ENCODE measurements around the gene KNCN.
A peak's percentile ranks its signal among the peaks of the same experiment; 100 is the strongest.

The KNCN gene

GRCh38 chr1:46539972-46540371 is 11.5 kb downstream of the KNCN start:
- DNase-seq: no peak

GRCh38 chr1:46538147-46538546 is 13.3 kb downstream of the KNCN start:
- DNase-seq: no peak

DNA sequence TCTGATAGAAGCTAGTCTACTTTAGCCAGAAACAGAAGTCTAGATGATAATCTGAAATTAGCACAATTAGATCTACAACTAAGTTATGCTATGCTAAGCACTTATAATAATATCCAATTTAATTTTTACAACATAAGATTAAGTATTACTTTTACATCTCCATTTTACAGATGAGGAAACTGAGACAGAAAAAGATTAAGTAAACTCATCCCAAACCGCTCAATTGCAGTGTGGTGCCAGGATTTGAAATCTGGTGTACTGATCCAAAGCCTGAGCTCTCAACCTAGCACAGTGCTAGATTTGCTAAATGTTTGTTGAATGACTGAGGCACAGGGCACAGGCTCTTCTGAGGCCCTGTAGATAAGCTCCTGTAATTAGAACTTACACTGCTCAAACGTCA is 13.8 kb downstream of the KNCN start:
- no peak for DNase-seq

GRCh38 chr1:46536527-46536926 is 14.9 kb downstream of the KNCN start:
- no peak for DNase-seq

DNA sequence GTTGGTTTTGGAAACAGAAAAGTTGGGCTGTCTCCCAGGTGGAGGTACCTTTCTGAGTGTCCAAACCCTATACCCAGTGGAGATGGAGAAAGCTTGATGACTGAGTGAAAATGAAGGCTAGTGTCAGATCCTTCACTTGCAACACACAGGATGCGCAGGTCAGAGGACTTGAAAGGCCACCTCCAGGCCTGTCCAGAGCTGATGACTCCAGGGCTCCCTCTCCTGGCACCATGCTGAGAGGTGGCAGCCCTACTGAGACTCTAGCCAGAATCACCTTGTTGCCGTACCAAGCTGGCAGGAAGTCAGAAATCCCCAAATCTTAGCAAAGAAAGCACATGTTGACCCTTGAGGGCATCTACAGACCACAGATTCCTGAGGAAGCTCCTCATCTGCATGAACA is 16.4 kb downstream of the KNCN start:
- no peak for DNase-seq

- DNase-seq: peak; percentile 58
These were observed 18.1 kb downstream of the KNCN start for GRCh38 chr1:46533179-46533864.

GRCh38 chr1:46532498-46533178 is 18.8 kb downstream of the KNCN start:
- peak; percentile 64 for DNase-seq

GRCh38 chr1:46532095-46532494 is 19.4 kb downstream of the KNCN start:
- no peak for DNase-seq

DNA sequence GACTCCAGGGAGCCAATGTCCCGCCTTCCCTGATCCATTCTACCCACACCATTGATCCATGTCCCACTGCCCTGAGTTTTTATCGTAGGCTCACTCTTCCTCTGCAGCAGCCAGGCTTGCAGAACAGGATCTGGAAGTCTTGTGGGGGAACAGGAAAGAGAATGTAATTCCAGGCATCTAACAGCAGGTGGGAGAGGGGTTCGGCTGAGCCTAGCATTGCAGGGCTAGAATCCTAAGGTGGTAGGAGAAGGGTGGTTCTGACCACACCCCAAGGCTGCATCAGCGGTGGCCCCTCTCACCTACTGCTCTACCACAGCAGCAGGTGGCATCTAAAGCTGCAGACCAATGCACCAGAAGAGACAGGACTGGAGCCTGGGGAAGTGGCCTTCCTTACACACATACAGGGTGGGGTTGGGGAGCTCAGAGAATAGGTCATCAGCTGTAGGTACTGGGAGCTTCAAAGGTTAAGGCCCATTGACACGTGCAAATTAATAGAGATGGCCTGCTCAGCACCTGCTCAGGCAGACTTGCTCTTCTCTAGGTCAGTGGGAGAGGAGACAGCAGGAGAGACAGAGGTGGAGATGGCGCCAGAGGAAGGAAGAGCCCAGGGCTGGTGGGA is 20.5 kb downstream of the KNCN start:
- DNase-seq: no peak

DNA sequence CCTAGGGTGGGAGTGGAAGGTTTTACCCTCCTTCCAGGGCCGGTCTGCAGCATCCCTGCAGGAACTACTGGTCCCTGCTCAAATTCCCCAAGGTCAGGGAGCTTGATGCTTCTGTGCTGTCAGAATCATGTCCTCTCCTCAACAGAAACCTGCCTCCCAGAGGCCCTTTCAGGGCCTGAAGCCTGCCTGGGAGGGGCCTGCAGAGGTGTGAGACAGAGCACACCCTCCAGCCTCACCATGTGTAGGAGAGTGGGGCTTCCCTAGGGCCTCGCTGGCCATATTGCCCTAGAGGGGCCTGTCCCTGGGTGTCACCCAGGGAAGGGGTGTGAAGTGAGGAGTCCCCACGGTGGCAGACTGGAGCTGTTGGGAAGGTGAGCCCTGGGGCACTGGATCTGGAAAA is 21.1 kb downstream of the KNCN start:
- DNase-seq: no peak

- no peak for DNase-seq
These were observed 22.3 kb downstream of the KNCN start for GRCh38 chr1:46529031-46529630.

DNA sequence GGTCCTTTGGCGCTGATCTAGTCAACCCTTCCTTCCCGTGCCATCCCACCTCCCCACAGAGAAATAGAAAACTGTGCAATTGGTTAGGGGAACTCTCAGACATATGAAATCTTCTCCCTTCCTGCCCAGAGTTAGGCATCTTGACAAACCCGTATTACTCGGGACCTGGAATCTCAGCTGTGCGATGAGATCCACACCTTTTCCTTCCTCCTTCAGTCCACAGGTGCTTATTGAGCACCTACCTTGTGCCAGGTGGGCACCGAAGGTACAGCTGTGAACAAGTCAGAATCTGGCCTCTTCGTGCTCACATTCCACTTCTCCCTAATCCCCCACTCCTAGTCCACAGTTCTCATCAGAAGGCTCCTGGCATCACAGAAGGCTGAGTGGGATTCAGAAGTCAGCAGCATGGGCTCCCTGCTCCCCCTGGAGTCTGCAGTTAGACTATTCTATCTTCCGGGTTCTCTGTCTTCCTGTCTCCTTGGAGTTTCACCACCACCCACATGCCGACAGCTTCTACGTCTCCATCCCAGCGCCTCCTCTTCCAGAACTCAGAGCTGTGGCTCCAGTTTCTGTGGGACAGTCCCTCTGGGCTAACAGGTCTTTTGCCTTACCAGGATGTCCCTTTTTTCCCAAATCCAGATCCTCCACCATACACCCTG is 23.0 kb downstream of the KNCN start:
- no peak for DNase-seq

- peak; percentile 78 for DNase-seq
These were observed 23.8 kb downstream of the KNCN start for GRCh38 chr1:46527474-46528296.

DNA sequence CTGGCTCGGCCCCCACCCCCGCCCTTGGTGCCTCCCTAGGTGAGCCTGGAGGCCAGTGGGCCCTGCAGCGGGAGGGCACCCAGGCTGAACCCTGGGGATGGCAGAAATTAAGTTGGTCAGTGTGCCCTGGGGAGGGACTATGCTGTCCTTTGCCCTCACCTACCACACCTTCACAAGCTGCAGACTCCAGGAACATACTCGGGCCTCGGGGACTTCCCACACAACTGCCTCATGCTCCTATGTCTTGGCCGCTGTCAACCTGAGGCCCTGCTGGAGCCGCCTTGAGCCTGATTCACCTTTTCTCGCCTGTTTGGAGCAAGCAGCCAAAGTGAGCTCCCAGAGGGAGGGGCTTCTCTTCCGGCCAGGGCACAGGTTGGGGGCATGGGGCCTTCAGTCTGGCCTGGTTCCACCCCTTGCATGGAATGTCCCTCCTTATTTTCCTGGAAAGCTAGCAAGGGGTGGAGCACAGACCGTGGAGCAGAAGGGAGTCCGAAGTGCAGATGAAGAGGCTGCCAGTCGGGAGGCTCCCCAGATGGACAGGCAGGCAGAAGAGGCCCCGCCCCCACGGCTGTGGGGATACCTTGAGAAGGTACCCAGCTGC is 24.7 kb downstream of the KNCN start:
- no peak for DNase-seq

GRCh38 chr1:46526013-46526690 is 25.3 kb downstream of the KNCN start:
- no peak for DNase-seq

GRCh38 chr1:46525253-46525983 is 26.0 kb downstream of the KNCN start:
- no peak for DNase-seq

- DNase-seq: no peak
These were observed 26.6 kb downstream of the KNCN start for GRCh38 chr1:46524843-46525242.

DNA sequence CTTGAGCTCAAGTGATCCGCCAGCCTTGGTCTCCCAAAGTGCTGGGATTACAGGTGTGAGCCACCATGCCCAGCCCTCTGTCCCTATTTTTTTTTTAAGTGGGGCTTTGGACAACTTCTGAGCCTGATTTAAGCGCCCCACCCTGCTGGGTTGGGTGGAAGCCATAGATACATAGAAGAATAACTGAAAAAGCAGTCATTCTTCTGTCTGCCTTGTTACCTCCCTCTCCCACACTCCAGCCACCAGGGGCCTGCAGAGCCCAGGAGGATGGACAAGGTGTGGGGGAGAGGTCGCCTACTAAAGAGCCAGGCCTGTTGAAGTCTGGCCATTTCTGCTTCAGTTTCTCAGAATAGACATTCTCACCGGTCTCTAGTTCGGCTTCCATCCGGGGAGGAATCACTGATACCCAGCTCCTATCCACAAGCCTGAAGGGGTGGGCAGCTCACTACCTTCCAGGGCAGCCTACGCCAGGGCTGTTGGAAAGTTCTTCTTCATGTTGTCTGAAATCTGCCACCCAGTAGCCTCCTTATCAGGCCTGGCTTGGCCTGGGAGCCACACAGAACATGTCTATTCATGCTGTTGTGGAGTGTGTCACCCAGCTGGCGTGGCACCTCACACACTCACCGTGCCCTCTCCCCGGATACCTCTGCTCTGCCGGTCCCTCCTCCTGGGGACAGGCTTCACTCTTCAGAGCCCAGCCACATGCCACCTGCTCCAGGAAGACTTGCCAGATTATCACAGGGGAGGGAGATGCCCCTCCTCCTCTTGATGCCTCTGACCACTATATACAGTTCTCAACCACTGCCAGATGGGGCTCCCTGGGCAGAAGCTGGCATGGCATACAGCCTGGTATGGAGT is 27.7 kb downstream of the KNCN start:
- DNase-seq: no peak

DNA sequence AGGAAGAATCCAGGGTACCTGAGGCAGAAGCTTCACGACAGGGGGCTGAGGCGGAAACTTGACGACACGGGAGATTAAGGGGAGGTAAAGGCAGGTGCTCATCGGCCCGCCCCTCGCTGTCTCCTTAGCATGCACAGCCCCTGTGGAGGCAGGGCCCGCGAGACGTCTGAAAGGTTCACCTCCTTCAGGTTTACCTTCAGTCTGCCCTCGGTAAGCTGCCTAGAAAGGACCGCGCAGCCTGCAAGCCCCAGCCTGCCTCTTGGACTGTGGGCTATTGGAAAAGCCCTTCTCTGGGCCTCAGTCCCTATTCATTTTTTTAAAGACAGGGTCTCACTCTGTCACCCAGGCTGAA is 28.5 kb downstream of the KNCN start:
- no peak for DNase-seq

Data from NCI-H345 (cell line).